ENCODE results near the gene CHID1. TPM values are rescaled to one million over a fixed set of nuclear protein-coding genes. Genes with fewer than 3 reads are reported as not detected.

CHID1 gene
- total and polyA plus RNA-seq, 2 experiments from 2014 or later = 54.1 to 67.3 TPM

DNA sequence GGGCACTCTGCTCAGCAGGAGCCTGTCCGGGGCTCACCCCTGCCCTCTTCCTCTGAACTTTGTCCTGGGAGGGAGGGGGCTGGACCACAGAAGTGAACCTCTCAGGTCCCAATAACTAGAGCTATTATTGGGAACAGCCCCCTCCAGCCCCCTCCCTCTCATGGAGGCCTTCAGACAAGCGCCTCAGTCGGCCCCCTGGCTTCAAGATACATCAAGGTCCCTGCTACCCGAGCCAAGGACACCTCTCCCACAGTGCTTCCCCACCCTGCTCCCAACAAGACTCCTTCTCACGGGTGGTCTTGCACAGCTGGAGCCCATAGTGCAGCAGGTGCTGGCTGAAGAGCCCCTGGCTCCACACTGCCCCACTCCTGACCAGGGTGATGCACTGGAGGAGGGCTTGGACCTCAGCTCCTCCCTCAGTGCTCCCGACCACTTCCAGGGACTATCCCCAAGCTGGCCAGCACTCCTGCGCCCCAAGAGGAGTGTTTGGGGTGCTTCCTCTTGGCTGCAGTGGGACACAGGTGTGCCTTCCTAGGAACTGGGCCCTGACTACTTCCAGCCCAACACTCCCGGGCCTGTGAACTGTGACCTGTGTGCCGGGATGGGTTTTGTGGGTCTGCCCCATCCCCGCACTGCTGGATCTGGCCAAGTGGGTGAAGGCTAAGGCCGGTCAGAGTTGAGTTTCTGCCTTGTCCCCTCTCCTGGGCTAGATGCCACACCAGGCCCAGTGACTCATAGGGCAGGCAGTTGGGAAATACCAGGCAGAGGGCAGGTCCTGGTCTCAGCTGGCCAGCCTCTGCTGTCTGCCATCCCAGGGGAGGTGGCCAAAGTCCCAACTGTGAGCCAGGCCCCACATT, 89.7 kb downstream of the CHID1 start:
- peaks cover 13% of the 10 kb centered on the region for H3K4me1 Mint-ChIP-seq
- H3K4me1 ChIP-seq (ENCODE audit: insufficient read depth) = peaks cover 7% of the 10 kb centered on the region; the same call in 1 of the 2 replicates
- H3K9me3 Mint-ChIP-seq = no peaks in the 10 kb centered on the region
- H3K4me3 Mint-ChIP-seq = peak overlapping the region; percentile 83
- H3K79me2 ChIP-seq (replicated peaks; ENCODE audit: insufficient read depth) = 0 out of 2 replicates have a peak, but pooled peaks cover 5% of the 10 kb centered on the region
- no peak for DNase-seq (ENCODE audit: low spot score)
- no peaks in the 10 kb centered on the region for H3K27me3 ChIP-seq (ENCODE audit: insufficient read depth)
- peak overlapping the region; percentile 73 for H3K4me3 ChIP-seq
- no peak for ATAC-seq
- H3F3A ChIP-seq (replicated peaks; ENCODE audit: low read depth) = peaks cover 9% of the 10 kb centered on the region; the same call in 1 of the 2 replicates
- TF ChIP-seq JUNB (IDR thresholded peaks at IDR 0.05; ENCODE audit: unreplicated experiment) = no peak
- TF ChIP-seq CREB1 (CRISPR knock-in tag; IDR thresholded peaks at IDR 0.05; ENCODE audit: low read depth) = no peak
- TF ChIP-seq, protein P1, sequence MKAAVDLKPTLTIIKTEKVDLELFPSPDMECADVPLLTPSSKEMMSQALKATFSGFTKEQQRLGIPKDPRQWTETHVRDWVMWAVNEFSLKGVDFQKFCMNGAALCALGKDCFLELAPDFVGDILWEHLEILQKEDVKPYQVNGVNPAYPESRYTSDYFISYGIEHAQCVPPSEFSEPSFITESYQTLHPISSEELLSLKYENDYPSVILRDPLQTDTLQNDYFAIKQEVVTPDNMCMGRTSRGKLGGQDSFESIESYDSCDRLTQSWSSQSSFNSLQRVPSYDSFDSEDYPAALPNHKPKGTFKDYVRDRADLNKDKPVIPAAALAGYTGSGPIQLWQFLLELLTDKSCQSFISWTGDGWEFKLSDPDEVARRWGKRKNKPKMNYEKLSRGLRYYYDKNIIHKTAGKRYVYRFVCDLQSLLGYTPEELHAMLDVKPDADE (IDR thresholded peaks at IDR 0.05) = no peak
- TF ChIP-seq, protein P2, sequence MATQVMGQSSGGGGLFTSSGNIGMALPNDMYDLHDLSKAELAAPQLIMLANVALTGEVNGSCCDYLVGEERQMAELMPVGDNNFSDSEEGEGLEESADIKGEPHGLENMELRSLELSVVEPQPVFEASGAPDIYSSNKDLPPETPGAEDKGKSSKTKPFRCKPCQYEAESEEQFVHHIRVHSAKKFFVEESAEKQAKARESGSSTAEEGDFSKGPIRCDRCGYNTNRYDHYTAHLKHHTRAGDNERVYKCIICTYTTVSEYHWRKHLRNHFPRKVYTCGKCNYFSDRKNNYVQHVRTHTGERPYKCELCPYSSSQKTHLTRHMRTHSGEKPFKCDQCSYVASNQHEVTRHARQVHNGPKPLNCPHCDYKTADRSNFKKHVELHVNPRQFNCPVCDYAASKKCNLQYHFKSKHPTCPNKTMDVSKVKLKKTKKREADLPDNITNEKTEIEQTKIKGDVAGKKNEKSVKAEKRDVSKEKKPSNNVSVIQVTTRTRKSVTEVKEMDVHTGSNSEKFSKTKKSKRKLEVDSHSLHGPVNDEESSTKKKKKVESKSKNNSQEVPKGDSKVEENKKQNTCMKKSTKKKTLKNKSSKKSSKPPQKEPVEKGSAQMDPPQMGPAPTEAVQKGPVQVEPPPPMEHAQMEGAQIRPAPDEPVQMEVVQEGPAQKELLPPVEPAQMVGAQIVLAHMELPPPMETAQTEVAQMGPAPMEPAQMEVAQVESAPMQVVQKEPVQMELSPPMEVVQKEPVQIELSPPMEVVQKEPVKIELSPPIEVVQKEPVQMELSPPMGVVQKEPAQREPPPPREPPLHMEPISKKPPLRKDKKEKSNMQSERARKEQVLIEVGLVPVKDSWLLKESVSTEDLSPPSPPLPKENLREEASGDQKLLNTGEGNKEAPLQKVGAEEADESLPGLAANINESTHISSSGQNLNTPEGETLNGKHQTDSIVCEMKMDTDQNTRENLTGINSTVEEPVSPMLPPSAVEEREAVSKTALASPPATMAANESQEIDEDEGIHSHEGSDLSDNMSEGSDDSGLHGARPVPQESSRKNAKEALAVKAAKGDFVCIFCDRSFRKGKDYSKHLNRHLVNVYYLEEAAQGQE (IDR thresholded peaks at IDR 0.05; ENCODE audit: unreplicated experiment) = no peak
- no peak for TF ChIP-seq ZNF331 (CRISPR knock-in tag; IDR thresholded peaks at IDR 0.05; ENCODE audit: low read depth)
- TF ChIP-seq, protein P3, sequence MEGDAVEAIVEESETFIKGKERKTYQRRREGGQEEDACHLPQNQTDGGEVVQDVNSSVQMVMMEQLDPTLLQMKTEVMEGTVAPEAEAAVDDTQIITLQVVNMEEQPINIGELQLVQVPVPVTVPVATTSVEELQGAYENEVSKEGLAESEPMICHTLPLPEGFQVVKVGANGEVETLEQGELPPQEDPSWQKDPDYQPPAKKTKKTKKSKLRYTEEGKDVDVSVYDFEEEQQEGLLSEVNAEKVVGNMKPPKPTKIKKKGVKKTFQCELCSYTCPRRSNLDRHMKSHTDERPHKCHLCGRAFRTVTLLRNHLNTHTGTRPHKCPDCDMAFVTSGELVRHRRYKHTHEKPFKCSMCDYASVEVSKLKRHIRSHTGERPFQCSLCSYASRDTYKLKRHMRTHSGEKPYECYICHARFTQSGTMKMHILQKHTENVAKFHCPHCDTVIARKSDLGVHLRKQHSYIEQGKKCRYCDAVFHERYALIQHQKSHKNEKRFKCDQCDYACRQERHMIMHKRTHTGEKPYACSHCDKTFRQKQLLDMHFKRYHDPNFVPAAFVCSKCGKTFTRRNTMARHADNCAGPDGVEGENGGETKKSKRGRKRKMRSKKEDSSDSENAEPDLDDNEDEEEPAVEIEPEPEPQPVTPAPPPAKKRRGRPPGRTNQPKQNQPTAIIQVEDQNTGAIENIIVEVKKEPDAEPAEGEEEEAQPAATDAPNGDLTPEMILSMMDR (conservative IDR thresholded peaks at IDR 0.05; ENCODE audit: low read depth in 2 of 2) = no peak
- no peak for TF ChIP-seq NANOG (IDR thresholded peaks at IDR 0.05; ENCODE audit: borderline replicate concordance)
- no peak for TF ChIP-seq ZNF114 (CRISPR knock-in tag; IDR thresholded peaks at IDR 0.05)
- no peak for TF ChIP-seq EZH2phosphoT487 (IDR thresholded peaks at IDR 0.05; ENCODE audit: unreplicated experiment)
- no peak for TF ChIP-seq STAT1 (IDR thresholded peaks at IDR 0.05; ENCODE audit: unreplicated experiment)
- no peak for TF ChIP-seq EZH2 (IDR thresholded peaks at IDR 0.05; ENCODE audit: low read depth, unreplicated experiment)
- TF ChIP-seq, protein P4, sequence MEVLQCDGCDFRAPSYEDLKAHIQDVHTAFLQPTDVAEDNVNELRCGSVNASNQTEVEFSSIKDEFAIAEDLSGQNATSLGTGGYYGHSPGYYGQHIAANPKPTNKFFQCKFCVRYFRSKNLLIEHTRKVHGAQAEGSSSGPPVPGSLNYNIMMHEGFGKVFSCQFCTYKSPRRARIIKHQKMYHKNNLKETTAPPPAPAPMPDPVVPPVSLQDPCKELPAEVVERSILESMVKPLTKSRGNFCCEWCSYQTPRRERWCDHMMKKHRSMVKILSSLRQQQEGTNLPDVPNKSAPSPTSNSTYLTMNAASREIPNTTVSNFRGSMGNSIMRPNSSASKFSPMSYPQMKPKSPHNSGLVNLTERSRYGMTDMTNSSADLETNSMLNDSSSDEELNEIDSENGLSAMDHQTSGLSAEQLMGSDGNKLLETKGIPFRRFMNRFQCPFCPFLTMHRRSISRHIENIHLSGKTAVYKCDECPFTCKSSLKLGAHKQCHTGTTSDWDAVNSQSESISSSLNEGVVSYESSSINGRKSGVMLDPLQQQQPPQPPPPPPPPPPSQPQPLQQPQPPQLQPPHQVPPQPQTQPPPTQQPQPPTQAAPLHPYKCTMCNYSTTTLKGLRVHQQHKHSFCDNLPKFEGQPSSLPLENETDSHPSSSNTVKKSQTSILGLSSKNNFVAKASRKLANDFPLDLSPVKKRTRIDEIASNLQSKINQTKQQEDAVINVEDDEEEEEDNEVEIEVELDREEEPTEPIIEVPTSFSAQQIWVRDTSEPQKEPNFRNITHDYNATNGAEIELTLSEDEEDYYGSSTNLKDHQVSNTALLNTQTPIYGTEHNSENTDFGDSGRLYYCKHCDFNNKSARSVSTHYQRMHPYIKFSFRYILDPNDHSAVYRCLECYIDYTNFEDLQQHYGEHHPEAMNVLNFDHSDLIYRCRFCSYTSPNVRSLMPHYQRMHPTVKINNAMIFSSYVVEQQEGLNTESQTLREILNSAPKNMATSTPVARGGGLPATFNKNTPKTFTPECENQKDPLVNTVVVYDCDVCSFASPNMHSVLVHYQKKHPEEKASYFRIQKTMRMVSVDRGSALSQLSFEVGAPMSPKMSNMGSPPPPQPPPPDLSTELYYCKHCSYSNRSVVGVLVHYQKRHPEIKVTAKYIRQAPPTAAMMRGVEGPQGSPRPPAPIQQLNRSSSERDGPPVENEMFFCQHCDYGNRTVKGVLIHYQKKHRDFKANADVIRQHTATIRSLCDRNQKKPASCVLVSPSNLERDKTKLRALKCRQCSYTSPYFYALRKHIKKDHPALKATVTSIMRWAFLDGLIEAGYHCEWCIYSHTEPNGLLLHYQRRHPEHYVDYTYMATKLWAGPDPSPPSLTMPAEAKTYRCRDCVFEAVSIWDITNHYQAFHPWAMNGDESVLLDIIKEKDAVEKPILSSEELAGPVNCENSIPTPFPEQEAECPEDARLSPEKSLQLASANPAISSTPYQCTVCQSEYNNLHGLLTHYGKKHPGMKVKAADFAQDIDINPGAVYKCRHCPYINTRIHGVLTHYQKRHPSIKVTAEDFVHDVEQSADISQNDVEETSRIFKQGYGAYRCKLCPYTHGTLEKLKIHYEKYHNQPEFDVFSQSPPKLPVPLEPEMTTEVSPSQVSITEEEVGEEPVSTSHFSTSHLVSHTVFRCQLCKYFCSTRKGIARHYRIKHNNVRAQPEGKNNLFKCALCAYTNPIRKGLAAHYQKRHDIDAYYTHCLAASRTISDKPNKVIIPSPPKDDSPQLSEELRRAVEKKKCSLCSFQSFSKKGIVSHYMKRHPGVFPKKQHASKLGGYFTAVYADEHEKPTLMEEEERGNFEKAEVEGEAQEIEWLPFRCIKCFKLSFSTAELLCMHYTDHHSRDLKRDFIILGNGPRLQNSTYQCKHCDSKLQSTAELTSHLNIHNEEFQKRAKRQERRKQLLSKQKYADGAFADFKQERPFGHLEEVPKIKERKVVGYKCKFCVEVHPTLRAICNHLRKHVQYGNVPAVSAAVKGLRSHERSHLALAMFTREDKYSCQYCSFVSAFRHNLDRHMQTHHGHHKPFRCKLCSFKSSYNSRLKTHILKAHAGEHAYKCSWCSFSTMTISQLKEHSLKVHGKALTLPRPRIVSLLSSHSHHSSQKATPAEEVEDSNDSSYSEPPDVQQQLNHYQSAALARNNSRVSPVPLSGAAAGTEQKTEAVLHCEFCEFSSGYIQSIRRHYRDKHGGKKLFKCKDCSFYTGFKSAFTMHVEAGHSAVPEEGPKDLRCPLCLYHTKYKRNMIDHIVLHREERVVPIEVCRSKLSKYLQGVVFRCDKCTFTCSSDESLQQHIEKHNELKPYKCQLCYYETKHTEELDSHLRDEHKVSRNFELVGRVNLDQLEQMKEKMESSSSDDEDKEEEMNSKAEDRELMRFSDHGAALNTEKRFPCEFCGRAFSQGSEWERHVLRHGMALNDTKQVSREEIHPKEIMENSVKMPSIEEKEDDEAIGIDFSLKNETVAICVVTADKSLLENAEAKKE (CRISPR knock-in tag; IDR thresholded peaks at IDR 0.05) = no peak
- no peak for TF ChIP-seq POLR2AphosphoS5 (IDR thresholded peaks at IDR 0.05; ENCODE audit: low read depth)
- peak overlapping the region; percentile 85 for H3K4me2 ChIP-seq
- H4K20me1 ChIP-seq (replicated peaks; ENCODE audit: insufficient read depth) = peaks cover 17% of the 10 kb centered on the region
- peaks cover 21% of the 10 kb centered on the region for H3K27me3 Mint-ChIP-seq (ENCODE audit: insufficient read depth, low read depth, poor library complexity)
- no peaks in the 10 kb centered on the region for H3K36me3 ChIP-seq (ENCODE audit: insufficient read depth)
- no peak overlapping the region for H3K27ac ChIP-seq (ENCODE audit: low read depth)
- H3K36me3 Mint-ChIP-seq (ENCODE audit: low read depth) = peaks cover 11% of the 10 kb centered on the region; the same call in 1 of the 3 replicates
- no peak overlapping the region for H3K27ac Mint-ChIP-seq
- H3K9me2 ChIP-seq (ENCODE audit: insufficient read depth) = no peaks in the 10 kb centered on the region
- H2AFZ ChIP-seq = no peak overlapping the region

All from GM23338 (cell line).